HG03159 (cell line): ENCODE measurements around the gene PRKCZ.
"Not testable (repeated sequence)": the region's sequence is repeated elsewhere in the genome, so short reads cannot be mapped to it uniquely, and the experiment has no call there.

ENCODE experiments used
- ATAC-seq: cut with Tn5 transposase; IDR thresholded peaks from one replicate; pipeline ENCODE4 v1.9.1; 2021; ENCODE audit warnings: mild to moderate bottlenecking, moderate library complexity; ENCODE audit not compliant: unreplicated experiment

The PRKCZ gene

DNA sequence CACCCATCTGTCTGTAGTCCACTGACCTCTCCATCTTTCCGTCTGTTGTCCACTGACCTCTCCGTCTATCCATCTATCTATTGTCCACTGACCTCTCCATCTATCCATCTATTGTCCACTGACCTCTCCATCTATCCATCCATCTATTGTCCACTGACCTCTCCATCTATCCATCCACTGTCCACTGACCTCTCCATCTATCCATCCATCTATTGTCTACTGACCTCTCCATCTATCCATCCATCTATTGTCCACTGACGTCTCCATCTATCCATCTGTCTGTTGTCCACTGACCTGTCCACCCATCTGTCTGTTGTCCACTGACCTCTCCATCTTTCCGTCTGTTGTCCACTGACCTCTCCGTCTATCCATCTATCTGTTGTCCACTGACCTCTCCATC, 97.7 kb downstream of the PRKCZ start:
- ATAC-seq = not testable (repeated sequence)

DNA sequence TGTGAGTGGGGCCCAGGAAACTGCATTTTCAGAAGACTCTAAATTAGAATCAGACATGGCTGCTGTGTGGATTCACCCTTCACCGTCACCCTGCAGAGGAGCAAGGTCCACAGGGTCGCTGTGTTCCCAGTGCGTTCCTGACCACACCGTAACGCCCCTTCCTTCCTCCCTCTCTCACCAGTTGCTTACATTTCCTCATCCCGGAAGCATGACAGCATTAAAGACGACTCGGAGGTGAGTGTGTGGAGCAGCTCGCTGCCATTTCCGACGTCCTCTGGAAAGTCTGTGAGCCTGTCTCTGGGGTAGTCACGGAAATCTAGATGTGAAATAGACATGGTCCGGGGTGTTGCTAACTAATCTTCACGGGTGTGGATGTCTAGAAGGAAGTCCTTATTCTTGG, 98.5 kb downstream of the PRKCZ start:
- no peak for ATAC-seq

DNA sequence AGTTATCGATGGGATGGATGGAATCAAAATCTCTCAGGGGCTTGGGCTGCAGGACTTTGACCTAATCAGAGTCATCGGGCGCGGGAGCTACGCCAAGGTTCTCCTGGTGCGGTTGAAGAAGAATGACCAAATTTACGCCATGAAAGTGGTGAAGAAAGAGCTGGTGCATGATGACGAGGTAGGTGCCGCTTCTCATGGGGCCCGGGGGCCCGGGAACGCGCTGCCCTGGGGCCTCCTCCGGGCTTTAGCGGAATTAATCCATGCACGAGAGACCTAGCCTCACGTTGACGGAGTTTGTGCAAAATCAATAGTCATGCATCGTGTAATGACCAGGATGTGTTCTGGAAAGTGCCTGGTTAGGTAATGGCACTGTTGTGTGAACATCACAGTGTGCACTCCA, 100.6 kb downstream of the PRKCZ start:
- no peak for ATAC-seq

DNA sequence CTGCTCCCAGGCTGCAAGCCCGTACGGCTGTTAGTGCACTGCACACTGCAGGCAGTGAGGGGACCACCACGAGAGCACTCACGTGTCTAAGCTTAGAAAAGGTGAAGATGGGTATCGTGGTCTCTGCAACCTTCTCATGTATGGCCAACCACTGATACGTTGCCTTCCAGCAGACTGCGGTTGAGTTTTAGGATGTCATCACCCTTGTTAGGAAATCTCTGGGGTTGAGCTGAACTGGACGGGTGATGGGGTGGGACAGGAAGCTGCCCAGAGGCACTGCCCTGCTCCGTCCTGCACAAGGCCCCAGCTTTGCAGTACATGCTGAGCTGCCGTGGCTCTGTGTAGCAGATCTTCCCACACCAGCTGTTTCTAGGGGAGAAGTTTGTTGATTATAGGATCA, 101.0 kb downstream of the PRKCZ start:
- ATAC-seq = no peak

DNA sequence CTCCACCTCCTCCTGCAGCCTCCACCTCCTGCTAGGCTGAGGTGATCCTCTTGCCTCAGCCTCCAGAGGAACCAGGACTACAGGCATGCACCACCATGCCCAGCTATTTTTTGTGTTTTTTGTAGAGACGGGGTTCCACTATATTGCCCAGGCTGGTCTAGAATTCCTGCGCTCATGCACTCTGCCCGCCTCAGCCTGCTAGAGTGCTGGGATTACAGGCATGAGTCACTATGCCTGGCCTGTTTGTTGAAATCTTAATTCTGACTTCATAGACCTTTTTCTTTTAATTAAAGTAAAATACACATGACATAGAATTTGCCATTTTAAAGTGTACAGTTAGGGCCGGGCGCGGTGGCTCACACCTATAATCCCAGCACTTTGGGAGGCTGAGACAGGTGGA, 101.7 kb downstream of the PRKCZ start:
- ATAC-seq = no peak

DNA sequence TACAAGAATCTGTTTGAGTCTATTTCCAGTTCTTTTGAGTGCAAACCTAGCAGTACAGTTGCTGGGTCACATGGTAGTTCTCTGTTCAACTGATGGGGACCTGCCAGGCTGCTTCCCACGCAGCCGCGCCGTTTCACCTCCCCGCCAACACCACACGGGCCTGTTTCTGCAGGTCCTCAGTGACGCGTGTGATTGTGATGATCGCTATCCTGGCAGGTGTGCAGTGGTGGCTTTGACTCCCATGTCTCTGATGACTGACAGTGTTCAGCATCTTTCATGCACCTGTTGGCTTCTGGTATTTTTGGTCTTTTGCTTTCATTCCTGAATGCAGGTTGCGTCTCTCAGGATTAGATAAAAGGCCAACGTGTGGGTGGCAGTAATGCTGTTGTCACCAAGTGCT, 102.7 kb downstream of the PRKCZ start:
- ATAC-seq = no peak

DNA sequence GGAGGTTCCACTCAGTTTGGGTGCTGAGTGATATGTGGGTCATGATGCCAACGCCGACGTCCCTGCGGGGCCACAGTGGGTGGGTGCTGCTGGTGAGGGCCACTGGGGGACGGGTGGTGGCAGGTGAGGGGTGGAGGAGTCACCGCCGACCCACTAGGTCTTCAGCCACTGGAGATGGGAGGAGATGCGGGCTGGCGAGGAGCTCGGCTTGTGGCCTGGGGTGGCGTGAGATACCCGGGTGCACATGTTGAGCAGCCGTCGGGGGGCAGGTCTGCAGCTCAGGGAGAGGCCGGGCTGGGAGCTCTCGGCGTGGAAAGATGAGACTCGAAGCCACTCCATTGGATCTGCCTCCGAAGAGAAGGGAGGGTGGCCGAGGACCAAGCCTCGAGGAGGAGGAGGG, 103.8 kb downstream of the PRKCZ start:
- no peak for ATAC-seq

DNA sequence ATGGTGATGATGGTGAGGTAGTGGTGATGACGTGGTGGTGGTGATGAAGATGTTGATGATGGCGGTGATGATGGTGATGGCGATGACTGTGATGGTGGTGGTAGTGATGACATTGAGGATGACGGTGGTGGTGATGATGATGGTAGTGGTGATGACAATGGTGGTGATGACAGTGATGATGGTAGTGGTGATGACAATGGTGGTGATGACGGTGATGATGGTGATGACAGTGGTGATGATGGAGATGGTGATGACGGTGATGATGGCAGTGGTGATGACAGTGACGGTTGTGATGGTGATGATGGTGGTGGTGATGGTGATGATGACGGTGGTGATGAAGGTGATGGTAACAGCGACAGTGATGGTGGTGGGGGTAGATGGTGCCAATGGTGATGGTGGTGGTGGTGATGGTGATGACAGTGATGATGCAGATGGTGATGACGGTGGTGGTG, 105.0 kb downstream of the PRKCZ start:
- no peak for ATAC-seq

DNA sequence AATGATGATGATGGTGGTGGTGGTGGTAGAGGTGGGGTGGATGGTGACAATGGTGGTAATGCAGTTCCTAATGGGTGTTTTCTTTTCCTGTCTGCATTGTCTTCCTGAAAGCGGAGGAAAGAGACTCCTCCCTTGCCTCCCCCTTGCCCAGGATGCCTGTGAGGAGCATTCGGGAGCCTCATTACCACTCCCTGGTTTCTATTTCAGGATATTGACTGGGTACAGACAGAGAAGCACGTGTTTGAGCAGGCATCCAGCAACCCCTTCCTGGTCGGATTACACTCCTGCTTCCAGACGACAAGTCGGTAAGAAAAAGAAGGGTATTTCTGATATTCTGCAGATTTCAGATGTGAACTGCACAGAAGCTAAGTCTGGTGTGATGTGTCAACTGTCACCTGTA, 105.6 kb downstream of the PRKCZ start:
- ATAC-seq = no peak

DNA sequence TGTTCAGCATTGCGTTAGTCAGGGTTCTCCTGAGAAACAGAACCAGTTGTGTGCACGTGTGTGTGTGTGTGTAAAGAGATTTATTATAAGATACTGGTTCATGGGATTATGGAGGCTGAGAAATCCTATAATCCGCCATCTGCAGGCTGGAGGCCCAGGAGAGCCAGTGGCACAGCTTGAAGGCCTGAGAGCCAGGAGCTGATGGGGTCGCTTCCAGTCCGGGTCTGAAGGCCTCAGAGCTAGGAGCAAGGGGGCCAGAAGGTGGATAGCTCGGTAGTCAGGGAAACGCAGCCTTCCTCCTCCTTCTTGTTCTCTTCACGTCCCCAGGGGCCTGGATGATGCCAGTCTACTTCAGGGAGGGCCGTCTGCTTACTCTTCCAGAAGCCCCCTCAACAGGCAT, 106.7 kb downstream of the PRKCZ start:
- no peak for ATAC-seq

DNA sequence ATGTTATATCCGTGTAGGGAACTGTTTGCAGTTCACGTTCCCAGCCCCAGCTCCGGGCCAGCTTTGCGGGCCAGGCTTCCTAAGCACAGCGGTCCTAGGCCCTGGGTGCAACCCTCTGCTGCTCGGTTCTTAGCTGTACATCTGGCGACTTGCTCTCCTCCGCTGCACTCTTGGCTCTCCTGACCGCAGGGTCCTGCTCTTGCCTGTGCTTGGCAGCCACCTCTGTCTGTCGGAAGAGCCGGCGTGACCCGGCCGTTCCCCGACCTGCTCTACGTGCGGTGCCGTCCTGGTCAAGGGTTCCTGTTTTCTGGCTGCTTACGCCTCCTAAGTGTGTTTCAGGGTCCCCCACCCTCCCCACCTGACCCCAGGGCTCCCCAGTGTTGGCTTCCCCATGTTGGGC, 107.6 kb downstream of the PRKCZ start:
- no peak for ATAC-seq

DNA sequence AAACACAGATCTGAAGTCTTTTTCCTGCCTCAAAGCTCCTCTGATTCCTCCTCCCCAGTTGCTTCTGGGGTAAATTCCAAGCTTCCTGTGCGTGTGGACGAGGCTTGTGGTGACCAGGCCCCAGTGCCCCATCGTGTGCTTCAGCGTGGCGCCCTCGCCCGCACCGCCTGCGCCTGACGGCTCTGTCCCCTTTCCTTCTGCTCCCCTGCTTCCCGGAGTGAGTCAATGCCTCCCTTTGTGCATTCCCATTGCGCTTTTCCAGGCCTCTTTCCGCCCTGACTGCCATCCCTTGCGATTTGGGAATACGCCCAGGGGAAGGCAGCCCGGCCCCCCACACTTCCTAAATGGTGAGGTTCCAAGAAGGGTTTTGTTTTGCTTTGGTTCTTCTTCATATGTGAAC, 108.1 kb downstream of the PRKCZ start:
- ATAC-seq = no peak

DNA sequence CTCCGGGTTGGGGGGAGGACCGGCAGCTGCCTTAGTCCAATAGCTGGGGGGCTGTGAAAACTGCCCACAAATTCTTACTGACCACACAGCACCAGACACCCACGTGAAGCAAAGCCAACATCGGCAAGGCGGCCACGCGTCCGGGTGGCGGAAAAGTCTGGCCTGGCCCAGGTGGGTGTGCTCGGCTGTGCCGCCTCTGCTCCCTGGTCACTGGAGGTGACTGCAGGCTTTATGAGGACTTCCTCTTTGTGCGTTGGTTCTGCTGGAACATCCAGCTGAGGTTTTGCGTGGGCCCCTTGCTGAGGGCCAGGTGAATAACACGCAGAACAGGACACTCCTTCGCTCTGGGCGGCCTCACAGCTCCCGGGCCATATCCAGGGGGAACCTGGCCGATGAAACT, 108.9 kb downstream of the PRKCZ start:
- no peak for ATAC-seq

DNA sequence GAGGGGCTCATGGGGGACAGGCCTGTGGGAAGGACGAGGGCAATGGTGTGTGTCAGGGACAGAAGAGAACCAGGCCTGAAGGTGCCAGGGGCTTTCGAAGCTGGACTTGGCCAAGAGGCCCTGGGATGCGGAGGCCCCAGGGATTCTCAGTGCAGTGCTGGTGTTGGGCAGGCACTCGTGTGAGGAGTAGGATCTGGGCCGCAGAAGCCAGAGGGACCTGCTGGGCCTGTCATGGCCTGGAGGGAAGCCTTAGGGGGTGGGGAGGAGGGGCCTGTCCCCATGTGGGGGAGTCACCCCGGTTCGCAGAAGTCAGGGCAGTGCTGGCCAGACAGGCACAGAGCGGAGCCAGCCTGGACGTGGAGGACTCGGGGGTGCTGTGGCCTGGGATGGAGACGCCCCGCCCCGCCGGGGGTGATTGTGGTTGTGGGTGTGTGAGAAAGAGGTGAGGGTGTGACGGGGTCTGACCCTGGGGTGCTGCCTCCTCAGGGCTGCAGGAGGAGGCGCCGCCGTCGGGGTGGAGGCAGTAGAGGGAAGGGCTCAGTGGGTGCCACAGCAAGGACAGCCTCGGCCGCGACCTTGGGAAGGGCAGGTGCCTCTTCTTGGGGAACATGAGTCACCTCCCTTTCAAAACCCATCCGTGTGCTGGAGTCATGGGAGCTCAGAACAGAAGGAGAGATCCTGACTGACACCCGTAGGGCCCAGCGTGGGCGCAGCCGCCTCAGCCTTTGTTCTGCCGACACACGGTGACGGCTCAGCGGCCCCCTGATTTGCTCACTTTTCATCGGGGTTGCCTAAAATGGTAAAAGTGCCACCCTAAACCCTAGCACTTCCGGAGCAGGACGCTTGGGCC, 110.5 kb downstream of the PRKCZ start:
- ATAC-seq = no peak

DNA sequence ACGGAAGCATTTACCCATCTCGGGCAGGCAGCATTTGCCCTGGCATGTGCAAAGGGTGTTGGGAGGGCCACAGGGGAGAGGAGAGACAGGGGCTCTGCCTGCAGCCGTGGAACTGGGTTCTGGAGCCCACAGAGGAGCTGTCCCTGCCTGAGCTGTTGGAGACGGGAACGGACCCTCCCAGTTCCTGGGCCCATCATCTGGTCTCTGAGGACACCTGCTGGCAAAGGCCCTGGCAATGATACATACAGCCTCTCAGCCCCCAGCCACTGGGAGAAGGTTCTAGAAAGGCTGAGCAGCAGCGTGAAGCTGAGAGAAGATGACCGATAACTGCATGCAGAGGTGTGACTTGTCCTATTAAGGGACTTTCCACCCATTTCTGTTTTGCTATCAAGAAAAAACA, 113.0 kb downstream of the PRKCZ start:
- ATAC-seq = no peak

DNA sequence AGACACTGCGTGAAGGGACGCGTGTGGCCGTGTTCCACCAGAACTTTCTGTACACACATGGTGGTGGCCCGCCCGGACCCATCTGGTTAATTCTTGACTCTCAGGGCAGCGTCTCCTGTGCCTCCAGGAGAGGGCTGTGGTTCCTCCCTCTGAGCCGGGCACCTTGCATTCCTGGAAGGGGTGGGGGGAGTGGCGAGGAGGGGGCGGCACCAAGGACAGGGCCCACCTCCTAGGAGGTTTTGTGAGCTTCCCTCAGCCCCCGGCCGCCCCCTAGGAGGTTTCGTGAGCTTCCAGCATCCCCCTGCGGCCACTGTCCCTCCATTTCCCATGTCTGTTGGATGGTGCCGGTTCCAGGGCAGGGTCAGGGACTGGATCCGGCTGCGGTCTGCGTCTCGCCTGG, 115.4 kb downstream of the PRKCZ start:
- no peak for ATAC-seq

DNA sequence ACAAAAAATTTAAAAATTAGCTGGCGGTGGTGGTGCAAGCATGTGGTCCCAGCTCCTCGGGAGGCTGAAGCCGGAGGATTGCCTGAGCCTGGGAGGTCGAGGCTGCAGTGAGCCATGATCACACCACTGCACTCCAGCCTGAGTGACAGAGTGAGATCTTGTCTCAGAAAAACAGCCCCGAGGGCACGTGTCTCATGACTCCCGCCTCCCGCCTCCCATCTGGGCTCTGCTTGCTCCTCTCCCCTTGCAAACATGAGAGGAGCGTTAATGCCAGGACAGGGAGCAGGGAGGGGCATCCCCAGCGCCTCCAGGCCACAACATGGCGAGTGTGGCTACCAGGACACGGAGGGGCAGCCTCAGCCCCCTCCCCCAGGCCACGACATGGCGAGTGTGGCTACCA, 116.0 kb downstream of the PRKCZ start:
- ATAC-seq = no peak

DNA sequence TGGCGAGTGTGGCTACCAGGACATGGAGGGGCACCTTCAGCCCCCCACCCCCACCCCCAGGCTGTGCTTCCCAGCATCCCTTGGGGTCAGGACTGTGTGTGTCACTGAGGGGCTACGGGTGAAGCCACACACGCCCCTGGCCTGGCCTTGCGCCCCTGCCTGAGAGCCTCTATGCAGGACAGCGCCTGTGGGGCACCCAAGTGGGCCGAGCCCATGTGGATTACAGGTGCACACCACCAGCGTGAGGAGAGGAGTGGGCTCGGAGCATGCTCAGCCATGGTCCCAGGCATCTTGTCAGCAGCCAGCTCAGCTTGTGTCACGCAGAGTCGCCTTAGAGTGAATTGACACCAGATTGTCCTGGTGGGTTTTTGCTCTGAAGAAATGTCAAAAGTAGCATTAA, 116.5 kb downstream of the PRKCZ start:
- no peak for ATAC-seq

DNA sequence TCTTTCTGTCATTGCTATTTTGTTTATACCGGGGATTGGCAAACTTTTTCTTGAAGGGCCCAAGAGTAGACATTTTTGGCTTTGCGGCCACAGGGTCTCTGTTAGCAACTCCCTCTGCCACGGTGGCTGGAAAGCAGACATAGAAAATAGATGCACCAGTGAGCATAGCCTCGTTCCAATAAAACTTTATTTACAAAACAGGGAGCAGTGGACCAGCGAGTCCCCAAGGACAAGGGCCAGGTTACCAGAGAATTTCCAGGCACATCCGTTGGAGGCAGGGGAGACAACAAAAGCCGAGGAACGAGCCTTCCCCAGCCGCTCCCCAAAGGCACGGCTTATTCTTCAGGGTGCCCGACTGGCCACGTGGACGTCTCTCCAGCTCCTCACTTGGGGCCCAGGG, 117.9 kb downstream of the PRKCZ start:
- no peak for ATAC-seq

DNA sequence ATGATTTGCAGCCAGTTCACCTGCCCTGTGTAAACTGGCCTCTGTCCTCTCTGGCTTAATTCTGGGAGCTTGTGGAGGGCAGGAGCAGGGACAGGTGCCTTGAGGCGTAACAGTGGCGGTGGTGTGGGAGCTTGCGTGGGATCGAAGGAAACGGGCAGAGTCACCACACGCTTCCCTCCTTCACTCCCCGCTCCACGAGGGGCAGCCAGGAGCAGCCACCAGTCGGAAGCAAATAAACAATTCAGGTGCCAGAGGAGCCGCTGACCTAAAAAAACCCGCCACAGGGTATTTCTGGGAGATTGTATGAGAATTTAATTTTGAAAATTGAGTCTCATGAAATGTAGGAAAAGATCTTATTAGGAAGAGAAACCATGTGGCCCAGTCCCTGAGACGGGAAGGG, 118.3 kb downstream of the PRKCZ start:
- no peak for ATAC-seq

DNA sequence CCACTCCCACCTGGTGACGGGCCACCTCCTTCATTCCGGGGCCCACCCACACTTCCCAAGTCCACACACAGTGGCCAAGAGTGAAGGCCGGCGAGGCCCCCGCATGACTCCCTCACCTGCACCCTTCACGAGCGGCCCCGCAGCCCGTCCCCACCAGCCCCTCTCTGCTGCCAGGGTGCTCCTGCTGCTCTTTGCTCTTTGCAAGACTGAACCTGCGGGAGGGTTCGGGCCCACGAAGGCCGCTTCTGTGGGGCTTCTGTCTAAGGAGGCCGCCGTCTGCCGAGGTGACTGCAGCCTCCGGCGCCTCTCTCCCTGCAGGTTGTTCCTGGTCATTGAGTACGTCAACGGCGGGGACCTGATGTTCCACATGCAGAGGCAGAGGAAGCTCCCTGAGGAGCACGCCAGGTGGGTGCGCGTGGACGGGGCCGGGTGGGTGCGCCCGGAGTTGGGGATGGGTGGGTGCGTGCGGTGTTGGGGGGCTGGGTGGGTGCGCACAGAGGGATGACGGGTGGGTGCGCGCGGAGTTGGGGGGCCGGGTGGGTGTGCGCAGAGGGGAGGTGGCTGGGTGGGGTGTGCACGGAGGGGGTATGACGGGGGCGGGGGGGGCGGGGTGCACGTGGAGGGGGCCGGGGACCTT, 119.1 kb downstream of the PRKCZ start:
- no peak for ATAC-seq

DNA sequence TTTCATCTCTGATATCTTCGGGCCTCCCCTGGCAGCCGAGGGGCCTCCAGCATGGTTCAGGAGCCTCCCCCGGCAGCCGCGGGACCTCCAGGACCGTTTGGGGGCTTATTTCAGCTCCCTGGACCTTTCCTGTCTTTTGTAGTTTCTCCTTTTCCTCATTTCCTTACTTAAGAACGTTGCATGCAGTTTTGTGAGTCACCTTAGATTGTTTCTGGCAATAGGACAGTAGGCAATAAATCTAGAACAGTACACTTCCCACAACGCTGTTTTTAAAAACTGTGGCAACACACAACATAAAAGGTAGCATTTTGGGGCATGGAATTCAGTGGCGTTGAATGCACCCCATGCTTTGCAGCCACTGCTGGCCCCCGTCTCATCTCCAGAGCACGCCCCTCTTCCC, 120.0 kb downstream of the PRKCZ start:
- ATAC-seq = no peak

DNA sequence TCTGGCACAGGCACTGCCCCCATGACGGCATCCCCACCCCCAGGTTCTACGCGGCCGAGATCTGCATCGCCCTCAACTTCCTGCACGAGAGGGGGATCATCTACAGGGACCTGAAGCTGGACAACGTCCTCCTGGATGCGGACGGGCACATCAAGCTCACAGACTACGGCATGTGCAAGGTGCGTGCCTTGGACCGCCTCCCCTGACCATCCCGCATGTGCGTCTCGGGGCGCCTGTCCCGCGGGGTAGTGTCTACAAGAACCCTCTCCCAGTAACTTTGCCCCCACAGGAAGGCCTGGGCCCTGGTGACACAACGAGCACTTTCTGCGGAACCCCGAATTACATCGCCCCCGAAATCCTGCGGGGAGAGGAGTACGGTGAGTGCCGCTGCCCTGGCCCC, 121.8 kb downstream of the PRKCZ start:
- no peak for ATAC-seq
